Astrocyte of the spinal cord (primary cell): Measurements from ENCODE around the gene MYO1E.

ENCODE experiments used
- DNase-seq: peaks from one replicate; pipeline ENCODE4 v3.0.0; 2011; ENCODE audit warnings: low read depth, low spot score
- H3K4me3 ChIP-seq: 2 replicates; pipeline ENCODE4 v1.5.1; 2011; ENCODE audit warnings: low read depth, mild to moderate bottlenecking, low read length, moderate library complexity
- CTCF ChIP-seq: IDR thresholded peaks from 2 replicates; pipeline ENCODE4 v1.5.1; 2012; ENCODE audit warnings: low read depth, mild to moderate bottlenecking, low read length, inconsistent platforms
- in situ Hi-C: cut with HindIII; loops from 2 replicates; pipeline ENCODE4 v1.10.0; 2017; ENCODE audit warnings: low sequenced_read_pairs

MYO1E gene

GRCh38 chr15:59372352-59373211, at the start of gene MYO1E:
Gene MYO1E (minus strand): TSS chr15:59372871. CDS start chr15:59372500, 371 bp downstream.
- H3K4me3 ChIP-seq = peak within 1 kb of the TSS; percentile 86
- no peak for TF ChIP-seq CTCF
- in situ Hi-C loops = no loop called here
- peak; percentile 97 for DNase-seq

GRCh38 chr15:59420986-59421618, 48.4 kb upstream of the MYO1E start:
- DNase-seq = peak; percentile 36
- in situ Hi-C loops = no loop called here
- TF ChIP-seq CTCF = no peak
- no peak overlapping the region for H3K4me3 ChIP-seq

- no peak for TF ChIP-seq CTCF
- DNase-seq = no peak
- no peak overlapping the region for H3K4me3 ChIP-seq
- in situ Hi-C loops = no loop called here
Measured at GRCh38 chr15:59420108-59420507, 47.4 kb upstream of the MYO1E start.

- no peak for TF ChIP-seq CTCF
- DNase-seq = no peak
- in situ Hi-C loops = no loop called here
- no peak overlapping the region for H3K4me3 ChIP-seq
Measured at GRCh38 chr15:59419170-59419569, 46.5 kb upstream of the MYO1E start.

- no peak for TF ChIP-seq CTCF
- DNase-seq = no peak
- no peak overlapping the region for H3K4me3 ChIP-seq
- in situ Hi-C loops = no loop called here
Measured at GRCh38 chr15:59416816-59417215, 44.1 kb upstream of the MYO1E start.

GRCh38 chr15:59413577-59413976, 40.9 kb upstream of the MYO1E start:
- no peak for DNase-seq
- H3K4me3 ChIP-seq = no peak overlapping the region
- in situ Hi-C loops = no loop called here
- TF ChIP-seq CTCF = no peak
